Neural progenitor cell (in vitro differentiated cells): ENCODE measurements around the gene ARHGAP42.

Experiments
- CTCF ChIP-seq: fragments of 200-600 bp; sonication (generic); IDR thresholded peaks from 2 replicates; pipeline ENCODE4 v1.5.1; 2017; ENCODE audit warnings: antibody characterized with exemption, mild to moderate bottlenecking
- EZH2phosphoT487 ChIP-seq: fragments of 200-600 bp; sonication (generic); IDR thresholded peaks from 2 replicates; pipeline ENCODE4 v1.6.1; 2017; ENCODE audit warnings: antibody characterized with exemption

GRCh38 chr11:100732949-100733348 is 45.9 kb downstream of the ARHGAP42 start:
- no peak for TF ChIP-seq CTCF
- no peak for TF ChIP-seq EZH2phosphoT487
